HL-60 (cell line): ENCODE results near the gene POLN.

Source experiments
- DNase-seq, 2 experiments: peaks; one replicate each; pipeline ENCODE4 v3.0.0-alpha.2; 2010 to 2020; ENCODE audit warnings: low read depth in 1 of 2, low spot score in 1 of 2
- H3K27ac ChIP-seq: fragments of 250-450 bp; sonication (Bioruptor Pico); replicated peaks from 2 replicates; pipeline ENCODE4 v1.5.1; 2020; ENCODE audit warnings: mild to moderate bottlenecking, moderate library complexity
- H3K27me3 ChIP-seq: fragments of 250-450 bp; sonication (Bioruptor Pico); 2 replicates; pipeline ENCODE4 v1.5.1; 2021; ENCODE audit warnings: mild to moderate bottlenecking, moderate library complexity; ENCODE audit not compliant: insufficient read depth, poor library complexity, severe bottlenecking
- H3K4me3 ChIP-seq: replicated peaks from 2 replicates; pipeline ENCODE4 v1.5.1; 2011; ENCODE audit warnings: mild to moderate bottlenecking, control low read depth, low read length; ENCODE audit not compliant: insufficient read depth
- CTCF ChIP-seq: IDR thresholded peaks from one replicate; pipeline ENCODE4 v1.5.1; 2011; ENCODE audit warnings: low read length, control low read depth, inconsistent platforms; ENCODE audit not compliant: insufficient read depth
- GABPA ChIP-seq: IDR thresholded peaks from 2 replicates; pipeline ENCODE4 v1.6.1; 2012; ENCODE audit warnings: low read depth
- POLR2AphosphoS5 ChIP-seq: IDR thresholded peaks from 2 replicates; pipeline ENCODE4 v1.6.1; 2012; ENCODE audit warnings: low read depth
- SPI1 ChIP-seq: IDR thresholded peaks from 2 replicates; pipeline ENCODE4 v1.6.1; 2012; ENCODE audit warnings: low read depth, mild to moderate bottlenecking, borderline replicate concordance
- TF ChIP-seq, protein P1 (sequence below): IDR thresholded peaks from 2 replicates; pipeline ENCODE4 v1.6.1; 2012; ENCODE audit warnings: low read depth; ENCODE audit not compliant: insufficient replicate concordance

The POLN gene

GRCh38 chr4:2249526-2250356 is 7.8 kb upstream of the POLN start:
- no peaks in the 10 kb centered on the region for H3K27me3 ChIP-seq
- no peak overlapping the region for H3K4me3 ChIP-seq
- TF ChIP-seq CTCF (no peak), GABPA (no peak), POLR2AphosphoS5 (no peak), SPI1 (no peak)
- TF ChIP-seq, protein P1, sequence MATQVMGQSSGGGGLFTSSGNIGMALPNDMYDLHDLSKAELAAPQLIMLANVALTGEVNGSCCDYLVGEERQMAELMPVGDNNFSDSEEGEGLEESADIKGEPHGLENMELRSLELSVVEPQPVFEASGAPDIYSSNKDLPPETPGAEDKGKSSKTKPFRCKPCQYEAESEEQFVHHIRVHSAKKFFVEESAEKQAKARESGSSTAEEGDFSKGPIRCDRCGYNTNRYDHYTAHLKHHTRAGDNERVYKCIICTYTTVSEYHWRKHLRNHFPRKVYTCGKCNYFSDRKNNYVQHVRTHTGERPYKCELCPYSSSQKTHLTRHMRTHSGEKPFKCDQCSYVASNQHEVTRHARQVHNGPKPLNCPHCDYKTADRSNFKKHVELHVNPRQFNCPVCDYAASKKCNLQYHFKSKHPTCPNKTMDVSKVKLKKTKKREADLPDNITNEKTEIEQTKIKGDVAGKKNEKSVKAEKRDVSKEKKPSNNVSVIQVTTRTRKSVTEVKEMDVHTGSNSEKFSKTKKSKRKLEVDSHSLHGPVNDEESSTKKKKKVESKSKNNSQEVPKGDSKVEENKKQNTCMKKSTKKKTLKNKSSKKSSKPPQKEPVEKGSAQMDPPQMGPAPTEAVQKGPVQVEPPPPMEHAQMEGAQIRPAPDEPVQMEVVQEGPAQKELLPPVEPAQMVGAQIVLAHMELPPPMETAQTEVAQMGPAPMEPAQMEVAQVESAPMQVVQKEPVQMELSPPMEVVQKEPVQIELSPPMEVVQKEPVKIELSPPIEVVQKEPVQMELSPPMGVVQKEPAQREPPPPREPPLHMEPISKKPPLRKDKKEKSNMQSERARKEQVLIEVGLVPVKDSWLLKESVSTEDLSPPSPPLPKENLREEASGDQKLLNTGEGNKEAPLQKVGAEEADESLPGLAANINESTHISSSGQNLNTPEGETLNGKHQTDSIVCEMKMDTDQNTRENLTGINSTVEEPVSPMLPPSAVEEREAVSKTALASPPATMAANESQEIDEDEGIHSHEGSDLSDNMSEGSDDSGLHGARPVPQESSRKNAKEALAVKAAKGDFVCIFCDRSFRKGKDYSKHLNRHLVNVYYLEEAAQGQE: no peak
- DNase-seq: no peak
- H3K27ac ChIP-seq: no peak overlapping the region

- no peaks in the 10 kb centered on the region for H3K27me3 ChIP-seq
- TF ChIP-seq, protein P1: no peak
- TF ChIP-seq SPI1 (no peak), POLR2AphosphoS5 (no peak), GABPA (no peak), CTCF (no peak)
- H3K27ac ChIP-seq: no peak overlapping the region
- H3K4me3 ChIP-seq: no peak overlapping the region
- no peak for DNase-seq
These were observed 6.9 kb upstream of the POLN start for GRCh38 chr4:2248821-2249261.

- H3K27me3 ChIP-seq: no peaks in the 10 kb centered on the region
- no peak for DNase-seq
- no peak overlapping the region for H3K27ac ChIP-seq
- TF ChIP-seq CTCF (no peak), SPI1 (no peak), POLR2AphosphoS5 (no peak), GABPA (no peak)
- TF ChIP-seq, protein P1: no peak
- no peak overlapping the region for H3K4me3 ChIP-seq
These were observed 6.3 kb upstream of the POLN start for GRCh38 chr4:2248044-2248780.
